B cell (primary cell): ENCODE measurements around the gene PNLDC1. TPM values are rescaled to one million over a fixed set of nuclear protein-coding genes. Genes with fewer than 3 reads are reported as not detected.
A peak's percentile ranks its signal among the peaks of the same experiment; 100 is the strongest.

Source experiments
- ATAC-seq: fragments of 200-7000 bp; cut with Tn5 transposase; one replicate; pipeline ENCODE4 v1.10.0; 2021; ENCODE audit warnings: low read depth, mild to moderate bottlenecking, moderate number of reproducible peaks, moderate library complexity
- CTCF ChIA-PET: fragments of 350-600 bp; sonication (Branson Sonifier 250); formaldehyde crosslinking; loops from one replicate; lab custom pipeline; 2021; ENCODE audit warnings: antibody characterized with exemption, inconsistent platforms; lab: Charles Lee
- POLR2A ChIA-PET: fragments of 350-600 bp; sonication (Branson Sonifier 250); formaldehyde crosslinking; loops from one replicate; lab custom pipeline; 2021; ENCODE audit warnings: antibody characterized with exemption; lab: Charles Lee
- DNase-seq: peaks from one replicate; pipeline ENCODE4 v3.0.0; 2013
- H2AFZ ChIP-seq: 2 replicates; pipeline ENCODE4 v1.6.1; 2012; ENCODE audit warnings: mild to moderate bottlenecking, low read depth, low read length; ENCODE audit not compliant: insufficient read depth, poor library complexity, severe bottlenecking
- H3K27ac ChIP-seq, 2 donors: 1 replicate in 1 of 2; 2 replicates in 1 of 2; pipeline ENCODE4 v1.5.1; 2012 to 2013; ENCODE audit warnings: low read length in 2 of 2, mild to moderate bottlenecking in 2 of 2, moderate library complexity in 1 of 2
- H3K27me3 ChIP-seq, 4 experiments: fragments of 200-600 bp in 1 of 4; sonication (generic) in 1 of 4; replicated peaks in 1 of 4; 1 replicate in 2 of 4; 2 replicates in 2 of 4; pipeline versions ENCODE4 v1.6.1 to v1.7.0; 2013 to 2016; ENCODE audit warnings: low read length in 3 of 4, mild to moderate bottlenecking in 2 of 4, mixed read lengths in 1 of 4, moderate library complexity in 1 of 4; ENCODE audit not compliant: insufficient read depth in 4 of 4, control insufficient read depth in 3 of 4; ENCODE audit errors: control extremely low read depth in 1 of 4
- H3K36me3 ChIP-seq, 2 experiments: replicated peaks in 1 of 2; 1 replicate in 1 of 2; 2 replicates in 1 of 2; pipeline versions ENCODE4 v1.6.1 to v1.7.1; 2013; ENCODE audit warnings: low read length in 1 of 2; ENCODE audit not compliant: insufficient read depth in 2 of 2, control insufficient read depth in 1 of 2; ENCODE audit errors: control extremely low read depth in 1 of 2, extremely low read depth in 1 of 2
- H3K4me1 ChIP-seq, 2 donors: fragments of 200-600 bp in 1 of 2; sonication (generic) in 1 of 2; 1 replicate in 1 of 2; 2 replicates in 1 of 2; pipeline versions ENCODE4 v1.5.1 to v1.6.1; 2013 to 2017; ENCODE audit warnings: low read length in 2 of 2; ENCODE audit not compliant: control insufficient read depth in 2 of 2, insufficient read depth in 2 of 2
- H3K4me2 ChIP-seq: replicated peaks from 2 replicates; pipeline ENCODE3; 2012; ENCODE audit warnings: mild to moderate bottlenecking, low read depth, low read length; ENCODE audit not compliant: poor library complexity, severe bottlenecking
- H3K4me3 ChIP-seq, 5 experiments: fragments of 200-600 bp in 1 of 5; sonication (generic) in 1 of 5; 1 replicate in 3 of 5; 2 replicates in 2 of 5; pipeline versions ENCODE4 v1.5.1 to v1.7.0; 2011 to 2016; ENCODE audit warnings: low read length in 4 of 5, mild to moderate bottlenecking in 4 of 5, low read depth in 2 of 5, control low read depth in 1 of 5, moderate library complexity in 1 of 5; ENCODE audit not compliant: insufficient read depth in 1 of 5; ENCODE audit errors: control extremely low read depth in 1 of 5, extremely low read depth in 1 of 5
- H3K79me2 ChIP-seq: fragments of 200-600 bp; sonication (generic); one replicate; pipeline ENCODE4 v1.6.0; 2016; ENCODE audit warnings: low read length; ENCODE audit not compliant: control insufficient read depth, insufficient read depth
- H3K9ac ChIP-seq: fragments of 200-600 bp; sonication (generic); 2 replicates; pipeline ENCODE4 v1.6.1; 2017; ENCODE audit warnings: mild to moderate bottlenecking, low read length, moderate library complexity
- H3K9me3 ChIP-seq, 3 donors: one replicate each; pipeline versions ENCODE4 v1.6.1 to v1.7.1; 2013; ENCODE audit warnings: low read length in 2 of 3; ENCODE audit not compliant: control insufficient read depth in 2 of 3, insufficient read depth in 1 of 3; ENCODE audit errors: control extremely low read depth in 1 of 3
- H4K20me1 ChIP-seq: 2 replicates; pipeline ENCODE4 v1.6.0; 2012; ENCODE audit warnings: mild to moderate bottlenecking, low read length; ENCODE audit not compliant: insufficient read depth, control insufficient read depth, poor library complexity, severe bottlenecking
- H3K27ac Mint-ChIP-seq: one replicate; pipeline ENCODE4 v1.8.0; 2021; ENCODE audit warnings: mixed read lengths
- H3K27me3 Mint-ChIP-seq: one replicate; pipeline ENCODE4 v1.8.0; 2021; ENCODE audit warnings: mixed read lengths
- H3K4me1 Mint-ChIP-seq: one replicate; pipeline ENCODE4 v1.8.0; 2021; ENCODE audit warnings: mixed read lengths
- H3K4me3 Mint-ChIP-seq: one replicate; pipeline ENCODE4 v1.8.0; 2021; ENCODE audit warnings: mixed read lengths
- H3K9me3 Mint-ChIP-seq: one replicate; pipeline ENCODE4 v1.8.0; 2022; ENCODE audit warnings: mixed read lengths; ENCODE audit not compliant: insufficient read depth
- CTCF ChIP-seq: fragments of 200-600 bp; IDR thresholded peaks from one replicate; pipeline ENCODE4 v1.8.0; 2022; ENCODE audit warnings: antibody characterized with exemption, mild to moderate bottlenecking
- EZH2 ChIP-seq: IDR thresholded peaks from 2 replicates; pipeline ENCODE4 v1.6.1; 2012; ENCODE audit warnings: borderline replicate concordance, low read depth, mild to moderate bottlenecking, moderate library complexity, low read length; ENCODE audit not compliant: insufficient read depth, poor library complexity, severe bottlenecking
- WGBS: methylation state at CpG from one replicate; pipeline ENCODE4 v1.1.5; 2013; ENCODE audit warnings: missing lambda C conversion rate; ENCODE audit not compliant: insufficient coverage; 5-methylcytosine and 5-hydroxymethylcytosine counted together
- intact Hi-C: fragments of 100-400 bp; cut with micrococcal nuclease; formaldehyde crosslinking; loops from one replicate; pipeline ENCODE4 v1.10.0; 2022
- polyA plus RNA-seq: library from polyadenylated mRNA; depleted of rRNA; stranded (reverse); fragments of >200 nt; gene quantifications from 2 replicates; pipeline ENCODE4 v1.2.3, GENCODE V29; 2012
- total RNA-seq, 2 donors: library from RNA; stranded (reverse); fragments of 120-200 nt in 1 of 2; gene quantifications; 1 replicate in 1 of 2; 2 replicates in 1 of 2; pipeline versions ENCODE4 v1.2.3 to v1.2.4, GENCODE V29; 2013 to 2022

PNLDC1 gene
- total and polyA plus RNA-seq, 2 donors (not counting 1 experiment from before 2014, with no cell fraction given): 0.13 to 0.71 TPM

DNA sequence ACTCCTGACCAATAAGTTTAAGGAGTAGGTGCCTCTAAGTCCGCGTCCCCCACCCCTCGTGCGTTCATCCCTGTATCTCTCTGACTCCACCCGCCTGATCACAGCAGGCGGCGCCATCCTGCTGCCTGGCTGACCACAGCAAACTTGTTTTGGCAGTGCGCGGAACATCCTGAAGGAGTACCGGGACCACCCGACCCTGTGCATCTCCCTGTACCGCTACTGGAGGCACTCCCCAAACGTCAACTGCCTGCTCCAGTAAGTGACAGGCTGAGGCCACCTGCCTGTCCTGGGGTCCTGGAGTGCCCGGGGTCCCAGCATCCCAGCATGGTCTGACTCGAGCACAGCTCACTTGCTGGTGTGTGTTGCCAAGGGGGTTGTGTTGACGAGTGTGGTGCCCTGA lies 19.0 kb downstream of the PNLDC1 start:
- ChIA-PET POLR2A (no interaction called here), CTCF (no interaction called here)
- H3K27ac ChIP-seq: no peak overlapping the region
- no peaks in the 10 kb centered on the region for H3K79me2 ChIP-seq
- no peak overlapping the region for H3K4me3 ChIP-seq
- H3K36me3 ChIP-seq: no peaks in the 10 kb centered on the region
- no peaks in the 10 kb centered on the region for H3K27me3 ChIP-seq
- no peak for ATAC-seq
- H3K27ac Mint-ChIP-seq: no peak overlapping the region
- WGBS: 99% methylated on average over 16 of the region's 16 CpGs
- peaks cover 21% of the 10 kb centered on the region for H3K4me1 Mint-ChIP-seq
- no peak overlapping the region for H3K9ac ChIP-seq
- intact Hi-C loops: no loop called here
- peak overlapping the region; percentile 87 for H3K4me3 Mint-ChIP-seq
- H3K4me2 ChIP-seq: peak overlapping the region; percentile 74
- H3K4me1 ChIP-seq: peaks cover 18 to 23% of the 10 kb centered on the region in 2 donors
- H3K9me3 ChIP-seq: peaks cover 0 to 7% (median 0%) of the 10 kb centered on the region in 3 donors
- no peaks in the 10 kb centered on the region for H4K20me1 ChIP-seq
- H2AFZ ChIP-seq: peak overlapping the region; percentile 81
- H3K27me3 Mint-ChIP-seq: no peaks in the 10 kb centered on the region
- no peak for DNase-seq
- H3K9me3 Mint-ChIP-seq: peaks cover 3% of the 10 kb centered on the region
- no peak for TF ChIP-seq EZH2
- no peak for TF ChIP-seq CTCF

GRCh38 chr6:159819932-159820640 lies 20.0 kb downstream of the PNLDC1 start:
- Mint-ChIP-seq H3K27me3 (no peaks in the 10 kb centered on the region), H3K27ac (peak overlapping the region; percentile 59), H3K4me3 (peak overlapping the region; percentile 87), H3K4me1 (peaks cover 21% of the 10 kb centered on the region), H3K9me3 (peaks cover 3% of the 10 kb centered on the region)
- TF ChIP-seq EZH2 (no peak), CTCF (no peak)
- CTCF ChIA-PET: no interaction called here
- Histone ChIP-seq H3K9me3 (peaks cover 0 to 7% (median 0%) of the 10 kb centered on the region in 3 donors), H3K4me2 (peak overlapping the region; percentile 74), H3K79me2 (no peaks in the 10 kb centered on the region), H3K27me3 (no peaks in the 10 kb centered on the region), H3K27ac (no peak overlapping the region), H3K4me3 (peak overlapping the region; percentile 4 to 54 (median 39)), H3K4me1 (peaks cover 18 to 23% of the 10 kb centered on the region in 2 donors), H4K20me1 (no peaks in the 10 kb centered on the region), H2AFZ (peak overlapping the region; percentile 81), H3K36me3 (no peaks in the 10 kb centered on the region), H3K9ac (peak overlapping the region; percentile 60)
- intact Hi-C loops: no loop called here
- peak; percentile 49 for ATAC-seq
- POLR2A ChIA-PET: no interaction called here
- WGBS: 36% methylated on average over 28 of the region's 28 CpGs
- peak; percentile 39 for DNase-seq
